Measurements from ENCODE around the gene CLEC18A. TPM values are rescaled to one million over a fixed set of nuclear protein-coding genes. Genes with fewer than 3 reads are reported as not detected.

CLEC18A gene
- total RNA-seq, 1 donor from 2014 or later = 25.2 TPM

Other genes starting within 250 kb of the CLEC18A start
- gene NQO1, start 224.8 kb upstream of the CLEC18A start, total RNA-seq = 58.6 TPM
- 20.2 TPM for gene NOB1, start 196.4 kb upstream of the CLEC18A start, total RNA-seq
- gene WWP2, start 189.0 kb upstream of the CLEC18A start, total RNA-seq = 71.2 TPM
- gene PDPR, start 163.0 kb downstream of the CLEC18A start, total RNA-seq = 17.3 TPM
- gene CLEC18C, start 222.5 kb downstream of the CLEC18A start, total RNA-seq = not detected